OCI-M1 (cell line): ENCODE data around the gene PTPRN2.

Experiments
- DNase-seq: peaks from one replicate; lab custom pipeline; 2025; lab: John Stamatoyannopoulos, UW

PTPRN2 gene

DNA sequence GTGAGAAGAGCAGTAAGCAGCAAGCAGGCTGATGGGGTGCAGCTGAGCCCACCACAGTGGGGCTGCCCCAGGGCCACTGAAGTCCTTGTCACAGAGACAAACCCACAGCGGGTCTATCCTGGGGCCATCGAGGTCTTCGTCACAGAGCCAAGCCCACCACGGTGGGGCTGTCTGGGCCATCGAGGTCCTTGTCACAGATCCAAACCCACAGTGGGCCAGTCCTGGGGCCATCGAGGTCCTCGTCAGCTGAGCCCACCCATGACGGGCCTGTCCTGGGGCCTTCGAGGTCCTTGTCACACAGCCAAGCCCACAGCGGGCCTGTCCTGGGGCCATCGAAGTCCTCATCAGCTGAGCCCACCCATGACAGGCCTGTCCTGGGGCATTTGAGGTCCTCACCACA lies 700.9 kb downstream of the PTPRN2 start:
- no peak for DNase-seq

DNA sequence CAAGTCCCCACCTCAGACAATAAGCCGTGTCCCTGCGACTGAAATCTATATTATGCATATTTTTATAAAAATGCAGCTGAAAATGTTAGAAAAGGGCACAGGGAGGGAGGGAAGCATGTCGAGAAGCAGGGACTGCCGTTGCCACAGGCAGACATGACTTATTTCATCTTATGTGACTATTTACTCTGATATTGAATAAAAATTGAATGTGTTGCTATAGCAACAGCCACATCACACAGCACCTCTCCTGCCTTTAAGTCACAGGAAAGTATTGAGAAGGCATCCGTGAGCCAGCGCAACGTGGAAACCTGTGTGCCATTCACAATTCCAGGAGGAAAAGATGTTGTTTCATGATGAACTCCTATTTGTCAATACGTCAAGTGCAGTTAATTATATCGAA lies 701.4 kb downstream of the PTPRN2 start:
- DNase-seq = no peak

DNA sequence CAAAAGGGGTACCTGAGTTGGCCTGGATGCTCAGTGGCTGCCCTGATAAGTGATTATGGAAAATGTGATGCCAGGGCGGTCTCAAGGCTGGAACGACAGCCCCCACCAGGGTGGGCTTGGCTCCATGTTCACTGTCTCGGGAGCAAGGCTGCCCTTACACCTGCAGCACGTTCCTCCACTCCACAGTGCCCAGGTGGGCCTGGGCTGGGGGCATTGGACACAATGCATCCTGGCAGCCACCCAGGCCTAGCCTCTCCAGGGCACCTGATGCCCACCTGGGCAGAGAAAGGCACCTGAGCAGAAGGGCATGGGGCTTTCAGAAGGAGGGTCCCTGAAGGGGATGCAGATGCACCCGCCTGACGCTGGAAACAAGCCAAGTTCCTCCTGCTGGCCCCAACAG lies 702.5 kb downstream of the PTPRN2 start:
- no peak for DNase-seq

GRCh38 chr7:157884461-157885062 lies 703.1 kb downstream of the PTPRN2 start:
- DNase-seq = no peak

- DNase-seq = no peak
Measured at GRCh38 chr7:157881048-157881771, 706.4 kb downstream of the PTPRN2 start.

GRCh38 chr7:157879391-157879790 lies 708.2 kb downstream of the PTPRN2 start:
- DNase-seq = no peak

GRCh38 chr7:157877298-157878090 lies 710.1 kb downstream of the PTPRN2 start:
- DNase-seq = no peak

- DNase-seq = no peak
Measured at GRCh38 chr7:157876469-157877285, 710.9 kb downstream of the PTPRN2 start.

DNA sequence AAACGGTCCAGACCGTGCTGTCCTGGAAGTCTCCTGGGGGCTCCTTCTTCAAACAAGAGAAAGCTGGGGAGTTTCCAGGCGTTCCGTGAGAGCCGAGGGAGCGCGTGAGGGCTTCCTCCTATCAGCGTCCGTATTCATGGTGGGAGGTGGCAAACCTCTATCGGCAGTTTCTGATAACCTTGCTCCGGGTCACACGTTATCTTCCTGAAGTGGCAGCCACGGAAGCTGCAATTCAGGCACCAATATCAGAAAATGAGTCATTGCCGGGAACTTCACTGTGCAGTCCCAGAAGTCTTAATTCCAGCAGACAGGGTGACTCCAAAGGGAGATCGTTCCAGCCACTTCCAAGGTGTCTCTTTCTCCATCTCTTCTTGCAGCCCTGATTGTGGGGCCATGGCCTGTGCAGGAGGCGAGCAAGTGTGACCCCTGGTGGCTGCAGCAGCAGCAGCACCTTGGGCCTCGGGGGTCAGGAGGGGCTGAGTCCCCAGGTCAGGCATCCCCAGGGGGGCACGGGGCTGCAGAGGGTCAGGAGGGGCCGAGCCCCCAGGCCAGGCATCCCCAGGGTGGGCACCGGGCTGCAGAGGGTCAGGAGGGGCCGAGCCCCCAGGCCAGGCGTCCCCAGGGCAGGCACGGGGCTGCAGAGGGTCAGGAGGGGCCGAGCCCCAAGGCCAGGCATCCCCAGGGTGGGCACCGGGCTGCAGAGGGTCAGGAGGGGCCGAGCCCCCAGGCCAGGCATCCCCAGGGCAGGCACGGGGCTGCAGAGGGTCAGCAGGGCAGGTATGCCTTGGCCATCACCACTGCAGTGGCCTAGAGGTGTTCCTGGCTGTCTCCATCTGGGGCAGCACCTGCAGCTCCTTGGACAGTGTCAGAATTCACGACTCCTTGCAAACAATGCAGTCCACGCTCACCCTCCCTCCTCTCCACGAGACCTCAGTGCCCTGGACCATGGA lies 712.1 kb downstream of the PTPRN2 start:
- peak; percentile 44 for DNase-seq

- DNase-seq = no peak
Measured at GRCh38 chr7:157874870-157875229, 712.8 kb downstream of the PTPRN2 start.

- no peak for DNase-seq
Measured at GRCh38 chr7:157874208-157874816, 713.3 kb downstream of the PTPRN2 start.

GRCh38 chr7:157873664-157874063 lies 714.0 kb downstream of the PTPRN2 start:
- DNase-seq = no peak

- no peak for DNase-seq
Measured at GRCh38 chr7:157873181-157873580, 714.4 kb downstream of the PTPRN2 start.

- no peak for DNase-seq
Measured at GRCh38 chr7:157872447-157872846, 715.2 kb downstream of the PTPRN2 start.

GRCh38 chr7:157871681-157872080 lies 715.9 kb downstream of the PTPRN2 start:
- DNase-seq = no peak

DNA sequence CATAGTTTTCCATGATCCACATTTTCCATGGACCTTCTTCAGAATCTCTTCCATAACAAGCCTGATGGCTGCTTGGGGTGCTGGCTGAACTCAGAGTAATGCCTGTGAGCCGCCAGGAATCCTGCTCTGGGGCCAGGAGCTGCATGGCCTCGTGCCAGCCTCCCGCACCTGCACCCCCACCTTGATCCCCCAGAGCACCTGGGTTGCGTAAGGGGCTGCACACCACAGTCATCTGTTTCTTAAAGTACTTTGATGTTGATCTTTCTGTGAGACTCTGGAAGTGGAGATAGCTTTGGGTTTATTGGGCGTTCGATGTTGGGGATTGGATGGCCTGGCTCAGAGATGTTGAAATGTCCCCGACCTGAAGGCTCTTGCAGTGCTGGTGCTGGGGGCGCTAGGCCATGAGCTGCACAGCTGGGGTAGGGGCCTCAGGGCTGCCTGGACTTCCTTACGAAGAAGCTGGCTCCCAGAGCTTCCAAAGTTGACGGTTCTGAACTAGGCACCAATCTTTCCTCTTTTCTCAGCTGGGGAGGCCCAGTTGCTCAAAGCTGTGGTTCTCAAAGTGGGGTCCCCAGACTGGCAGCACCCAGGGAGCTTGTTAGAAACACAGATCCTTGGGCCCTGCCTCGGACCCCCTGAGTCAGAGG lies 716.9 kb downstream of the PTPRN2 start:
- no peak for DNase-seq

DNA sequence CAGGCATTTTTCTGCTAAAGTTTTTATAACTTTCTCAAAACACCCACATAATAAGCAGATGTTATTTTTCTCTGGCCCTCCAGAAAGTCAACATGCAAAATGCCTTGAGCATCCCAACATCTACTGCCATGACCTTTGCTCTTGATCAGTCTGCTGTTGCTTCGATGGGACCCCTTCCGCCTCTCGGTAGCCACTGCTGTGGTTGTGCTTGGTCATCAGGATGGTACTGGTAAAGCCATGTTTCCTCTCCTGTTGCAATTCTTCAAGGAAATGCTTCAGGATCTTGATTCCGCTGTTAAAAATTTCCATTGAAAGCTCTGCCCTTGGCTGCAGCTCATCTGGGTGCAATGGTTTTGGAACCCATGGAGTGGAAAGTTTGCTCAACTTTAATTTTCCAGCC lies 717.8 kb downstream of the PTPRN2 start:
- no peak for DNase-seq

- no peak for DNase-seq
Measured at GRCh38 chr7:157867685-157868305, 719.8 kb downstream of the PTPRN2 start.

GRCh38 chr7:157866336-157866924 lies 721.2 kb downstream of the PTPRN2 start:
- no peak for DNase-seq
